HepG2 (cell line): ENCODE measurements around the gene QRICH2. TPM values are rescaled to one million over a fixed set of nuclear protein-coding genes. Genes with fewer than 3 reads are reported as not detected.
A peak's percentile ranks its signal among the peaks of the same experiment; 100 is the strongest.

Source experiments
- BCL6 ChIP-seq: IDR thresholded peaks from 2 replicates; pipeline ENCODE4 v1.6.1; 2016; ENCODE audit warnings: missing genetic modification reagents, missing compliant biosample characterization
- DMAP1 ChIP-seq: IDR thresholded peaks from 2 replicates; pipeline ENCODE4 v1.6.1; 2016
- DR1 ChIP-seq: sonication (generic); formaldehyde crosslinking; IDR thresholded peaks from 2 replicates; pipeline ENCODE4 v1.8.0; 2021; ENCODE audit warnings: mild to moderate bottlenecking, missing genetic modification reagents, inconsistent platforms
- FOXK2 ChIP-seq: fragments of 450-650 bp; IDR thresholded peaks from 2 replicates; pipeline ENCODE4 v1.6.1; 2016
- GATA4 ChIP-seq: sonication (generic); IDR thresholded peaks from 2 replicates; pipeline ENCODE4 v1.6.1; 2016; ENCODE audit warnings: antibody characterized with exemption, low read depth, borderline replicate concordance
- HMG20A ChIP-seq: IDR thresholded peaks from 2 replicates; pipeline ENCODE4 v1.6.1; 2016; ENCODE audit warnings: borderline replicate concordance
- IRX3 ChIP-seq: sonication (generic); formaldehyde crosslinking; IDR thresholded peaks from 2 replicates; pipeline ENCODE4 v1.8.1; 2023; ENCODE audit warnings: mild to moderate bottlenecking, low read depth, missing genetic modification reagents, borderline replicate concordance
- ISL2 ChIP-seq: sonication (generic); formaldehyde crosslinking; IDR thresholded peaks from 2 replicates; pipeline ENCODE4 v1.5.0; 2020; ENCODE audit warnings: missing genetic modification reagents
- KMT2A ChIP-seq: sonication (generic); formaldehyde crosslinking; IDR thresholded peaks from 2 replicates; pipeline ENCODE4 v1.4.0; 2020; ENCODE audit warnings: missing genetic modification reagents
- NPAS2 ChIP-seq: sonication (generic); formaldehyde crosslinking; IDR thresholded peaks from 2 replicates; pipeline ENCODE4 v1.8.0; 2022; ENCODE audit warnings: mild to moderate bottlenecking, missing genetic modification reagents, borderline replicate concordance
- PHF20 ChIP-seq: sonication (generic); formaldehyde crosslinking; IDR thresholded peaks from 2 replicates; pipeline ENCODE4 v1.5.0; 2020; ENCODE audit warnings: mild to moderate bottlenecking, missing genetic modification reagents
- U2AF1 ChIP-seq: fragments of 200-400 bp; formaldehyde crosslinking; optimal IDR thresholded peaks from 2 replicates; pipeline ENCODE3; 2017; ENCODE audit warnings: mild to moderate bottlenecking, low read depth, low read length
- ZNF160 ChIP-seq: sonication (generic); formaldehyde crosslinking; IDR thresholded peaks from 2 replicates; pipeline ENCODE4 v1.8.0; 2022; ENCODE audit warnings: mild to moderate bottlenecking, inconsistent platforms, missing genetic modification reagents
- ZNF816 ChIP-seq: sonication (generic); formaldehyde crosslinking; IDR thresholded peaks from 2 replicates; pipeline ENCODE4 v1.8.0; 2022; ENCODE audit warnings: missing genetic modification reagents, mild to moderate bottlenecking, borderline replicate concordance
- ZNF839 ChIP-seq: sonication (generic); formaldehyde crosslinking; IDR thresholded peaks from 2 replicates; pipeline ENCODE4 v1.4.0; 2020; ENCODE audit warnings: missing genetic modification reagents, mild to moderate bottlenecking, borderline replicate concordance
- ZSCAN25 ChIP-seq: sonication (generic); formaldehyde crosslinking; IDR thresholded peaks from 2 replicates; pipeline ENCODE4 v1.8.0; 2022; ENCODE audit warnings: mild to moderate bottlenecking, missing genetic modification reagents
- polyA plus RNA-seq, 8 experiments: library from polyadenylated mRNA; depleted of rRNA in 3 of 8; stranded (reverse) in 7 of 8; unstranded in 1 of 8; fragments of >200 nt; fragmentation: Illumina TruSeq in 4 of 8; extraction: Trizol in 4 of 8; gene quantifications; 2 replicates each; pipeline versions ENCODE4 v1.2.1 to v1.2.3, GENCODE V29; 2011 to 2016; ENCODE audit warnings: low read depth in 4 of 8, missing spikeins in 1 of 8, mixed read lengths in 1 of 8; ENCODE audit not compliant: insufficient read depth in 1 of 8
- total RNA-seq, 5 experiments: library from RNA; depleted of rRNA; stranded (reverse); fragments of >200 nt; fragmentation: Illumina TruSeq; extraction: Trizol; gene quantifications; 2 replicates each; pipeline ENCODE4 v1.2.3, GENCODE V29; 2016; ENCODE audit warnings: low read depth in 1 of 5
- TF ChIP-seq, protein P1 (sequence below): sonication (generic); formaldehyde crosslinking; IDR thresholded peaks from 2 replicates; pipeline ENCODE4 v1.8.0; 2022; ENCODE audit warnings: mild to moderate bottlenecking, missing genetic modification reagents
- TF ChIP-seq, protein P2 (sequence below): sonication (generic); formaldehyde crosslinking; IDR thresholded peaks from 2 replicates; pipeline ENCODE4 v1.4.0; 2020; ENCODE audit warnings: missing genetic modification reagents
- TF ChIP-seq, protein P3 (sequence below): sonication (generic); formaldehyde crosslinking; IDR thresholded peaks from 2 replicates; pipeline ENCODE4 v1.5.1; 2020; ENCODE audit warnings: mild to moderate bottlenecking, missing genetic modification reagents, borderline replicate concordance
- TF ChIP-seq, protein P4 (sequence below): sonication (generic); formaldehyde crosslinking; IDR thresholded peaks from 2 replicates; pipeline ENCODE4 v1.5.0; 2020; ENCODE audit warnings: missing genetic modification reagents
- TF ChIP-seq, protein P5 (sequence below): sonication (generic); formaldehyde crosslinking; IDR thresholded peaks from 2 replicates; pipeline ENCODE4 v1.4.0; 2020; ENCODE audit warnings: missing genetic modification reagents

The QRICH2 gene
- total and polyA plus RNA-seq, 2 of the 13 experiments (the other 11 are each of a cell fraction or from before 2014, with no cell fraction given), result 3.7 to 5.7 TPM

DNA sequence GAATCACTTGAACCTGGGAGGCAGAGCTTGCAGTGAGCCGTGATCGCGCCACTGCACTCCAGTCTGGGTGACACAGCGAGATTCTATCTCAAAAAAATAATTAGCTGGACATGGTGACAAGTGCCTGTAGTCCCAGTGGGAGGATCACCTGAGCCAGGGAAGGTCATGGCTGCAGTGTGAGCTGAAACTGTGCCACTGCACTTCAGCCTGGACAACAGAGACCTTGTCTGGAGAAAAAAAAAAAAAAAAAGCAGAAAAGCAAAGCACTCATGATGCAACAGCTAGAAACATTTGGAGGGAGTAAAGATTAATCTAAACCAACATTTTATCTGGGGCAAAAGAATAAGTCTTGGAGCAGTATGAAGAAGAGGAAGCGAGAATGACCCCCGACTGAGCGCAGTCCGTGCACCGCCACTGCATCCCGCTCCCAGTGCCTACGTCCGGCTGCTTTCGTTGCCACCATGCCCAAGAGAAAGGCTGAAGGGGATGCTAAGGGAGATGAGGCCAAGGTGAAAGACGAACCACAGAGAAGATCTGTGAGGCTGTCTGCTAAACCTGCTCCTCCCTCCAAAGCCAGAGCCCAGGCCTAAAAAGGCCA is 37.4 kb upstream of the QRICH2 start (continued):
- TF ChIP-seq, protein P1, sequence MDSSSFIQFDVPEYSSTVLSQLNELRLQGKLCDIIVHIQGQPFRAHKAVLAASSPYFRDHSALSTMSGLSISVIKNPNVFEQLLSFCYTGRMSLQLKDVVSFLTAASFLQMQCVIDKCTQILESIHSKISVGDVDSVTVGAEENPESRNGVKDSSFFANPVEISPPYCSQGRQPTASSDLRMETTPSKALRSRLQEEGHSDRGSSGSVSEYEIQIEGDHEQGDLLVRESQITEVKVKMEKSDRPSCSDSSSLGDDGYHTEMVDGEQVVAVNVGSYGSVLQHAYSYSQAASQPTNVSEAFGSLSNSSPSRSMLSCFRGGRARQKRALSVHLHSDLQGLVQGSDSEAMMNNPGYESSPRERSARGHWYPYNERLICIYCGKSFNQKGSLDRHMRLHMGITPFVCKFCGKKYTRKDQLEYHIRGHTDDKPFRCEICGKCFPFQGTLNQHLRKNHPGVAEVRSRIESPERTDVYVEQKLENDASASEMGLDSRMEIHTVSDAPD, result no peak
- TF ChIP-seq, protein P2, sequence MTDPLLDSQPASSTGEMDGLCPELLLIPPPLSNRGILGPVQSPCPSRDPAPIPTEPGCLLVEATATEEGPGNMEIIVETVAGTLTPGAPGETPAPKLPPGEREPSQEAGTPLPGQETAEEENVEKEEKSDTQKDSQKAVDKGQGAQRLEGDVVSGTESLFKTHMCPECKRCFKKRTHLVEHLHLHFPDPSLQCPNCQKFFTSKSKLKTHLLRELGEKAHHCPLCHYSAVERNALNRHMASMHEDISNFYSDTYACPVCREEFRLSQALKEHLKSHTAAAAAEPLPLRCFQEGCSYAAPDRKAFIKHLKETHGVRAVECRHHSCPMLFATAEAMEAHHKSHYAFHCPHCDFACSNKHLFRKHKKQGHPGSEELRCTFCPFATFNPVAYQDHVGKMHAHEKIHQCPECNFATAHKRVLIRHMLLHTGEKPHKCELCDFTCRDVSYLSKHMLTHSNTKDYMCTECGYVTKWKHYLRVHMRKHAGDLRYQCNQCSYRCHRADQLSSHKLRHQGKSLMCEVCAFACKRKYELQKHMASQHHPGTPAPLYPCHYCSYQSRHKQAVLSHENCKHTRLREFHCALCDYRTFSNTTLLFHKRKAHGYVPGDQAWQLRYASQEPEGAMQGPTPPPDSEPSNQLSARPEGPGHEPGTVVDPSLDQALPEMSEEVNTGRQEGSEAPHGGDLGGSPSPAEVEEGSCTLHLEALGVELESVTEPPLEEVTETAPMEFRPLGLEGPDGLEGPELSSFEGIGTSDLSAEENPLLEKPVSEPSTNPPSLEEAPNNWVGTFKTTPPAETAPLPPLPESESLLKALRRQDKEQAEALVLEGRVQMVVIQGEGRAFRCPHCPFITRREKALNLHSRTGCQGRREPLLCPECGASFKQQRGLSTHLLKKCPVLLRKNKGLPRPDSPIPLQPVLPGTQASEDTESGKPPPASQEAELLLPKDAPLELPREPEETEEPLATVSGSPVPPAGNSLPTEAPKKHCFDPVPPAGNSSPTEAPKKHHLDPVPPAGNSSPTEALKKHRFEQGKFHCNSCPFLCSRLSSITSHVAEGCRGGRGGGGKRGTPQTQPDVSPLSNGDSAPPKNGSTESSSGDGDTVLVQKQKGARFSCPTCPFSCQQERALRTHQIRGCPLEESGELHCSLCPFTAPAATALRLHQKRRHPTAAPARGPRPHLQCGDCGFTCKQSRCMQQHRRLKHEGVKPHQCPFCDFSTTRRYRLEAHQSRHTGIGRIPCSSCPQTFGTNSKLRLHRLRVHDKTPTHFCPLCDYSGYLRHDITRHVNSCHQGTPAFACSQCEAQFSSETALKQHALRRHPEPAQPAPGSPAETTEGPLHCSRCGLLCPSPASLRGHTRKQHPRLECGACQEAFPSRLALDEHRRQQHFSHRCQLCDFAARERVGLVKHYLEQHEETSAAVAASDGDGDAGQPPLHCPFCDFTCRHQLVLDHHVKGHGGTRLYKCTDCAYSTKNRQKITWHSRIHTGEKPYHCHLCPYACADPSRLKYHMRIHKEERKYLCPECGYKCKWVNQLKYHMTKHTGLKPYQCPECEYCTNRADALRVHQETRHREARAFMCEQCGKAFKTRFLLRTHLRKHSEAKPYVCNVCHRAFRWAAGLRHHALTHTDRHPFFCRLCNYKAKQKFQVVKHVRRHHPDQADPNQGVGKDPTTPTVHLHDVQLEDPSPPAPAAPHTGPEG (CRISPR knock-in tag), result no peak
- TF ChIP-seq ZNF839 (CRISPR knock-in tag) (no peak), IRX3 (no peak), NPAS2 (no peak), ZSCAN25 (CRISPR knock-in tag) (no peak), ZNF816 (CRISPR knock-in tag) (no peak), KMT2A (CRISPR knock-in tag) (no peak), HMG20A (CRISPR knock-in tag) (peak; percentile 16; the same call in 1 of the 2 replicates), DR1 (CRISPR knock-in tag) (no peak; the same call in 1 of the 2 replicates), ISL2 (0 out of 2 replicates have a peak, but pooled peaks have one; percentile 39), U2AF1 (no peak), PHF20 (no peak), GATA4 (no peak), BCL6 (CRISPR knock-in tag) (no peak), ZNF160 (CRISPR knock-in tag) (no peak), FOXK2 (no peak), DMAP1 (no peak)
- TF ChIP-seq, protein P3, sequence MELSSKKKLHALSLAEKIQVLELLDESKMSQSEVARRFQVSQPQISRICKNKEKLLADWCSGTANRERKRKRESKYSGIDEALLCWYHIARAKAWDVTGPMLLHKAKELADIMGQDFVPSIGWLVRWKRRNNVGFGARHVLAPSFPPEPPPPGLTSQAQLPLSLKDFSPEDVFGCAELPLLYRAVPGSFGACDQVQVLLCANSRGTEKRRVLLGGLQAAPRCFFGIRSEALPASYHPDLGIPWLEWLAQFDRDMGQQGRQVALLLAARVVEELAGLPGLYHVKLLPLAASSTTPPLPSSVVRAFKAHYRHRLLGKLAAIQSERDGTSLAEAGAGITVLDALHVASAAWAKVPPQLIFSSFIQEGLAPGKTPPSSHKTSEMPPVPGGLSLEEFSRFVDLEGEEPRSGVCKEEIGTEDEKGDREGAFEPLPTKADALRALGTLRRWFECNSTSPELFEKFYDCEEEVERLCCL (CRISPR knock-in tag), result no peak
- TF ChIP-seq, protein P4, sequence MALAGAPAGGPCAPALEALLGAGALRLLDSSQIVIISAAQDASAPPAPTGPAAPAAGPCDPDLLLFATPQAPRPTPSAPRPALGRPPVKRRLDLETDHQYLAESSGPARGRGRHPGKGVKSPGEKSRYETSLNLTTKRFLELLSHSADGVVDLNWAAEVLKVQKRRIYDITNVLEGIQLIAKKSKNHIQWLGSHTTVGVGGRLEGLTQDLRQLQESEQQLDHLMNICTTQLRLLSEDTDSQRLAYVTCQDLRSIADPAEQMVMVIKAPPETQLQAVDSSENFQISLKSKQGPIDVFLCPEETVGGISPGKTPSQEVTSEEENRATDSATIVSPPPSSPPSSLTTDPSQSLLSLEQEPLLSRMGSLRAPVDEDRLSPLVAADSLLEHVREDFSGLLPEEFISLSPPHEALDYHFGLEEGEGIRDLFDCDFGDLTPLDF, result no peak
- TF ChIP-seq, protein P5, sequence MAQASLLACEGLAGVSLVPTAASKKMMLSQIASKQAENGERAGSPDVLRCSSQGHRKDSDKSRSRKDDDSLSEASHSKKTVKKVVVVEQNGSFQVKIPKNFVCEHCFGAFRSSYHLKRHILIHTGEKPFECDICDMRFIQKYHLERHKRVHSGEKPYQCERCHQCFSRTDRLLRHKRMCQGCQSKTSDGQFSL (CRISPR knock-in tag), result no peak
